HFFc6 (cell line): ENCODE results near the gene SH3BP4. TPM values are rescaled to one million over a fixed set of nuclear protein-coding genes. Genes with fewer than 3 reads are reported as not detected.

Experiments used
- DNase-seq: peaks from one replicate; pipeline ENCODE4 v3.0.0-alpha.2; 2018
- H3K27ac Mint-ChIP-seq: 2 replicates; pipeline ENCODE4 v1.8.0; 2020; ENCODE audit warnings: mild to moderate bottlenecking, mixed read lengths
- H3K27me3 Mint-ChIP-seq: 2 replicates; pipeline ENCODE4 v1.8.0; 2021; ENCODE audit warnings: mild to moderate bottlenecking, moderate library complexity, mixed read lengths; ENCODE audit not compliant: insufficient read depth
- H3K36me3 Mint-ChIP-seq: 2 replicates; pipeline ENCODE4 v1.8.0; 2021; ENCODE audit warnings: low read depth, mixed read lengths
- H3K4me1 Mint-ChIP-seq: 2 replicates; pipeline ENCODE4 v1.8.0; 2020; ENCODE audit warnings: low read depth, mixed read lengths
- H3K4me3 Mint-ChIP-seq: 2 replicates; pipeline ENCODE4 v1.8.0; 2020; ENCODE audit warnings: mild to moderate bottlenecking, moderate library complexity, mixed read lengths
- H3K9me3 Mint-ChIP-seq: 2 replicates; pipeline ENCODE4 v1.8.0; 2020; ENCODE audit warnings: mild to moderate bottlenecking, mixed read lengths
- total RNA-seq, 6 experiments: library from RNA; stranded (reverse); fragmentation: NEBNext Ultra II Directional; extraction: Animal tissue kit (Norgen Biotek cat#: 25700); gene quantifications; 2 replicates in 1 of 6; 3 replicates in 5 of 6; pipeline ENCODE4 v1.2.3, GENCODE V29; 2021
- TF ChIP-seq, protein P1 (sequence below): fragments of 200-600 bp; sonication (generic); IDR thresholded peaks from 2 replicates; pipeline ENCODE4 v1.5.0; 2021; ENCODE audit warnings: antibody characterized with exemption, mild to moderate bottlenecking

SH3BP4 gene
- total RNA-seq, 6 experiments from 2014 or later, result 82.3 to 98.7 (median 87.8) TPM

DNA sequence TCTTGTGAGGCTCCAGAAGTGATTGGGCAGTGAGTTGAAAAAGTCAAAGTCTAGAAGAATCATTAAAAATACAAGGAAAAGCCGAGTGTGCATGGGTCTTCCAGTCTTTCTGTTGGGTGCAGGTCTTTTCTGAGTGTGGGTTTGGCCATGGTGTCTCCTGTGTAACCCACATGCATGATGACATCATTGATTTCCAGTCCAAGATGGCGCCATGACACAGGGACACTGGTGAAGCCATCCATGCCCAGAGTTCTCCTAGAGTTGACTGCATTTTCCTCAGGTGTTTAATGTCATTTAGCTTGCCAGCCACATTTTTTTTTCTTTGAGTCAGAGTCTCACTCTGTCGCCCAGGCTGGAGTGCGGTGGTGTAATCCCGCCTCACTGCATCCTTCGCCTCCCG lies 35.9 kb downstream of the SH3BP4 start:
- TF ChIP-seq, protein P1, sequence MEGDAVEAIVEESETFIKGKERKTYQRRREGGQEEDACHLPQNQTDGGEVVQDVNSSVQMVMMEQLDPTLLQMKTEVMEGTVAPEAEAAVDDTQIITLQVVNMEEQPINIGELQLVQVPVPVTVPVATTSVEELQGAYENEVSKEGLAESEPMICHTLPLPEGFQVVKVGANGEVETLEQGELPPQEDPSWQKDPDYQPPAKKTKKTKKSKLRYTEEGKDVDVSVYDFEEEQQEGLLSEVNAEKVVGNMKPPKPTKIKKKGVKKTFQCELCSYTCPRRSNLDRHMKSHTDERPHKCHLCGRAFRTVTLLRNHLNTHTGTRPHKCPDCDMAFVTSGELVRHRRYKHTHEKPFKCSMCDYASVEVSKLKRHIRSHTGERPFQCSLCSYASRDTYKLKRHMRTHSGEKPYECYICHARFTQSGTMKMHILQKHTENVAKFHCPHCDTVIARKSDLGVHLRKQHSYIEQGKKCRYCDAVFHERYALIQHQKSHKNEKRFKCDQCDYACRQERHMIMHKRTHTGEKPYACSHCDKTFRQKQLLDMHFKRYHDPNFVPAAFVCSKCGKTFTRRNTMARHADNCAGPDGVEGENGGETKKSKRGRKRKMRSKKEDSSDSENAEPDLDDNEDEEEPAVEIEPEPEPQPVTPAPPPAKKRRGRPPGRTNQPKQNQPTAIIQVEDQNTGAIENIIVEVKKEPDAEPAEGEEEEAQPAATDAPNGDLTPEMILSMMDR, result no peak
- Mint-ChIP-seq H3K27ac (0 out of 2 replicates have a peak overlapping the region, but pooled peaks have one; percentile 12), H3K4me1 (peaks cover 89% of the 10 kb centered on the region), H3K4me3 (no peak overlapping the region), H3K9me3 (0 out of 2 replicates have a peak, but pooled peaks cover 5% of the 10 kb centered on the region), H3K27me3 (peaks cover 12% of the 10 kb centered on the region), H3K36me3 (peaks cover 89% of the 10 kb centered on the region)
- DNase-seq, result no peak

- H3K4me3 Mint-ChIP-seq, result no peak overlapping the region
- H3K27ac Mint-ChIP-seq, result no peak overlapping the region
- H3K27me3 Mint-ChIP-seq, result peaks cover 8% of the 10 kb centered on the region
- DNase-seq, result no peak
- peaks cover 84% of the 10 kb centered on the region for H3K4me1 Mint-ChIP-seq
- TF ChIP-seq, protein P1, result no peak
- H3K9me3 Mint-ChIP-seq, result 0 out of 2 replicates have a peak, but pooled peaks cover 5% of the 10 kb centered on the region
- H3K36me3 Mint-ChIP-seq, result peaks cover 85% of the 10 kb centered on the region
These were observed 36.7 kb downstream of the SH3BP4 start for GRCh38 chr2:234988491-234988890.

DNA sequence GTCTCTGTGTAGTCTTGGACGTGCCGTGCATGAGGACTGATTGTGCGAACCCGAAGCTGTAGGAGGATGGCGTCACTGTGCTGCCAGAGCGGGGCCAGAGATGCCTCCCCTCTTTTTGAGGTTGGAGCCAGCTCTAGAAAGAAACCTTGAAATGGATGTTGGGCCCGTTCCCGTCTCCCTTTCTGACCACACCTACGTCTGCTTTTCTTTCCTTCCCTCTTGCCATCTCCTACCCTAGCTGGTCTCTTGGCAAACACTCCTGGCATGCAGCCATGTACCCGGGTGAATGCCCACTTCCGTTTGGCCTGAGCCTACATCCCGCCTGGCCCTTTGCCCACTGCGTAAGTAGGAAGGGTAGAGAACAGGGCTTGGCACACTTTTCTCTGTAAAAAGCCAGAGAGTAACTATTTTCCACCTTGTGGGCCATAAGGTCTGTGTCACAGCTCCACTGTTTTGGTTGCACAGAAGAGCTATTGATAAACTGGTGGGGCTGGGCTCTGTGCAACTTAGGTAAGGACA lies 37.4 kb downstream of the SH3BP4 start:
- peaks cover 13% of the 10 kb centered on the region for H3K27me3 Mint-ChIP-seq
- no peak for DNase-seq
- H3K36me3 Mint-ChIP-seq, result peaks cover 85% of the 10 kb centered on the region
- 0 out of 2 replicates have a peak, but pooled peaks cover 5% of the 10 kb centered on the region for H3K9me3 Mint-ChIP-seq
- no peak overlapping the region for H3K4me3 Mint-ChIP-seq
- TF ChIP-seq, protein P1, result no peak
- peaks cover 84% of the 10 kb centered on the region for H3K4me1 Mint-ChIP-seq
- H3K27ac Mint-ChIP-seq, result no peak overlapping the region; the same call in 1 of the 2 replicates

GRCh38 chr2:234990300-234990699 lies 38.5 kb downstream of the SH3BP4 start:
- H3K4me3 Mint-ChIP-seq, result no peak overlapping the region
- H3K36me3 Mint-ChIP-seq, result peaks cover 79% of the 10 kb centered on the region
- H3K27ac Mint-ChIP-seq, result no peak overlapping the region
- H3K4me1 Mint-ChIP-seq, result peaks cover 81% of the 10 kb centered on the region
- 0 out of 2 replicates have a peak, but pooled peaks cover 5% of the 10 kb centered on the region for H3K9me3 Mint-ChIP-seq
- TF ChIP-seq, protein P1, result no peak
- no peak for DNase-seq
- peaks cover 15% of the 10 kb centered on the region for H3K27me3 Mint-ChIP-seq

GRCh38 chr2:234991290-234991689 lies 39.5 kb downstream of the SH3BP4 start:
- peaks cover 81% of the 10 kb centered on the region for H3K4me1 Mint-ChIP-seq
- no peak for DNase-seq
- 0 out of 2 replicates have a peak, but pooled peaks cover 5% of the 10 kb centered on the region for H3K9me3 Mint-ChIP-seq
- peak overlapping the region; percentile 57; the same call in 1 of the 2 replicates for H3K27ac Mint-ChIP-seq
- no peak overlapping the region for H3K4me3 Mint-ChIP-seq
- TF ChIP-seq, protein P1, result no peak
- H3K36me3 Mint-ChIP-seq, result peaks cover 75% of the 10 kb centered on the region
- H3K27me3 Mint-ChIP-seq, result peaks cover 21% of the 10 kb centered on the region
